Posterior cingulate gyrus (tissue), 11 donors: ENCODE results near the gene TTC21B.
A peak's percentile ranks its signal among the peaks of the same experiment; 100 is the strongest.
"Not testable (repeated sequence)": the region's sequence is repeated elsewhere in the genome, so short reads cannot be mapped to it uniquely, and the experiment has no call there.

Source experiments
- DNase-seq, 10 donors: peaks; one replicate each; pipeline versions ENCODE4 v3.0.0 to v3.0.0-alpha.2; 2020 to 2021; ENCODE audit warnings: mixed read lengths in 3 of 10
- intact Hi-C: fragments of 100-400 bp; cut with DNase I; formaldehyde crosslinking; loops from one replicate; pipeline ENCODE4 v1.15.1; 2023

The TTC21B gene

DNA sequence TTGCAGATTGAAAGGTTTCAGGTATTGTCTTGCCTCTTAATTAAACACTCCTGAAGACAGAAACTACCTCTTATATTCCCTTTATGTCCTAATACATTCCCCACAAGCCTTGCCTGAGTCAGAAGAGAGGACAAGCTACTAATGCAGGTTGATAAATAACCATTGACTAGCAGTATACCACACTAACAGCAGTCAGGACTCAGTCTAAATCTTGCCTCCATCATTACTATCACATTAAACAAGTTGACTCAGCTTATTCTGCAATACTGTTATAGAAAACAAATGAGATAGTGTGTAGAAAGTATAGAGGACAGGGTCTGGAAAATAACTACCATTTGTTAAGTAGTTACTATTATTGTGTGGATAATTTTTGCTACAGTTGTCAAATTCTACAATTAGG, 63.8 kb downstream of the TTC21B start:
- DNase-seq, result no peak
- intact Hi-C loops, result no loop called here

- intact Hi-C loops, result no loop called here
- no peak for DNase-seq
These were observed 64.4 kb downstream of the TTC21B start for GRCh38 chr2:165889158-165889557.

DNA sequence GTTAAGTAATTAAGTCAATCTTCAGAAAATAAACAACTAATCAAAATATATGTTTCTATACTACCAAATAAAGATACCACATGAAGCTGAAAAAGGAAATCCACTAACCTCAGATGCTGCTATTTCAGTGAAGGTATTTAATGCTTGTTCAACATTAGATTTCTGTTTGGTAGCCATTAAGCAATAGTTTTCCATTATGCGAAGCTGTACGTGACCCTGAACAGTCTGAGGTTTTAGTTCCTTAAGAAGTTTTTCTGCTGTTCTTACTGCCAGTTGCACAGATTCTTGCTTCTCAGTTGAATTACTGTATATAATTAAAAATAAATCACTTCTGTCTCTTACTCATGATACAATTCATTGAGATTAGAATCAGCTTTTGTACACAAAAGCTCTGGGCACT, 65.4 kb downstream of the TTC21B start:
- intact Hi-C loops, result no loop called here
- no peak for DNase-seq

DNA sequence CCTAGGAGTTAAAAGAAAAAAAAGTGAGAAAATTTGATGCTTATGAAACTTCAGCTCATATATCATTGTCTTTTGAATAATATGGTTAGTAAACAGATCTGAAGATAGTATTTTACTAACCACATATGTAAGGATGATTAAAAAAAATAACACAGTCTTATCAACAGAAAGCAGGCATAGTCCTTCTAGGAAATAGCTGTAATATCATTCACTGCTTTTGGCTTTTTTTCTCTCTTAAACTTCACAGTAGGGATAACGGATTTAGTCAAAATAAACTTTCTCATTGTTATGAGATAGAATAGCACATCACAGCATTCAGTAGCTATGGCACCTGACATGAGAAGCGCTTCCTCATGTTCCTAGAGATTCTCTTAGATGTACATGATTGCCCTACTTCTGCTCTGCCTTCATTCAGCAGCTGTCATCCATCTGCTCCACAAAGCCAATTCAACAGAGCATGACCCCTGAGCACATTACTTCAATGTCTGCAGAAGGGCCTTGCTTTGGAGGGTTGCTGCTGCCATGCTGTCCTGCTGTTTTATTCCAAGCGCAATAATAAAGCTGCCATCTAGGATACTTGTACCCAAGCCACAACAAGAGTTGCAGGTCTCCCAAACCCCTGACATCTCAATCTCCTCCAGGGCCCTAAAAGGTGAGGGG, 67.0 kb downstream of the TTC21B start:
- no peak for DNase-seq
- intact Hi-C loops, result no loop called here

DNA sequence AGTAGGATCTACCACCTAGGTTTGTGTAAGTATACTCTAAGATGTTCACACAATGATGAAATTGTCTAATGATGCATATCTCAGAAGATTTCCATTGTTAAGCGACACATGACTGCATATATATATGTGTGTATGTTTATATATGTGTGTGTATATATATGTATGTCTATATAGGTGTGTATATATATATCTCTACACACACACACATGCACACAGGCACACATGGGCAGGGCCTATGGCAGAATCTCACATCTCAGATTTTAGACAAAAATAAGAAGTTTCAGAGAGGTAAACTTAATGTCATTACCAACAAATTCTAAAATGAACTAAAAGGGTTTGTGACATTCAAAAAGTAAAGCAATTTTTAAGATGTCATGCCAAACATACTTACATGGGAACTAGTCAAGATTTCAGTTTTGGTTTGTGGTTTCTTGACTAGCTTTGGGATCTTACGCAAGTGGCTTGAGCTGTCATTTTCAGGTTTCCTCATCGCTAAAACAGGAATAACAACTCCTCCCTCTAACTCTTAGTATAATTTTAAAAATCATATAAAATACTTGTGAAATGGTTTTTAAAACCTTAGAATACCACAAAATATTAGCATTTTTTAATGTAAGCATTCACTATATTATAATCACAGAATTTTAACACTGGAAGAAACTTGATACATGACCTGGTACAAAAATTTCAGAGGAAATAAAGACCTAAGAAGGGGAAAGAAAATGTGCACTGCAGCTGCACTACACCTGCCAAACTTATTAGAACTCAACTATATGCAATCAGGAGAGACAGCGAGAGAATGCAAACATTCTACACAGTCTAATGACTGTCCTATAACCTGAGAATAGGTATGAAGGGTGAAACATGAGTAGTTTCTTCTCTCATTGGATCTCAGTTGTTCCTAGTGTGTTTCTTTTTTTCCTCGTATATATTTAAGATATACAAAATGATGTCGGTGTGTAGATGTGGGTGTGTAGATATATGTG, 75.7 kb downstream of the TTC21B start:
- intact Hi-C loops, result loop anchor here (10.0 kb wide), 1 partner anchor 313 kb away; no protein-coding TSS in a partner anchor
- DNase-seq, result no peak

GRCh38 chr2:165876712-165877111, 76.9 kb downstream of the TTC21B start:
- intact Hi-C loops, result loop anchor here (10.0 kb wide), 1 partner anchor 312 kb away; no protein-coding TSS in a partner anchor

DNA sequence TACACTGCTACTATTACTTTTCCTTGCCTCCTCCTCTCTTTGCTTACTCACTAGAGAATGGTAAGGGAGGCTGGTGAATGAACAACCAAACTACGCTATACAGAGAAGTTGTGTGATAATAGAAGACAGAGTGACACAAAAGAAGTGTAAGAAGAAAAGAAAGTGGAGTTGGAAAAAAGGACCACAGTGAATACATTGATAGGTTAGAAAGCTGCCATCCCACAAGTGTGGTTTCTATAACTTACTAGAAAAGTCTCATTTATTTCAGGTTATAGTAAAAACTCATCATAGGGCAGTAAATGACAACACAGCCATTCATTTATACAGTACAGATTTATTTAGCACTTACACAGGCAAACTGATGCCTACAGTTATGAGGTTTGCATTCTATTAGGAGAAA, 77.3 kb downstream of the TTC21B start:
- intact Hi-C loops, result loop anchor here (10.0 kb wide), 1 partner anchor 311 kb away; no protein-coding TSS in a partner anchor
- DNase-seq, result no peak

More at GRCh38 chr2:165876712-165877111, 76.9 kb downstream of the TTC21B start:
- DNase-seq, result no peak

GRCh38 chr2:165874445-165875039, 79.0 kb downstream of the TTC21B start:
- no peak for DNase-seq
- intact Hi-C loops, result loop anchor here (1.0 to 10.0 kb wide), 3 partner anchors 172 to 473 kb away; no protein-coding TSS in a partner anchor

- intact Hi-C loops, result loop anchor here (5.0 to 10.0 kb wide), 2 partner anchors 170 to 307 kb away; no protein-coding TSS in a partner anchor
These were observed 81.3 kb downstream of the TTC21B start for GRCh38 chr2:165872101-165872791.

GRCh38 chr2:165871025-165871424, 82.6 kb downstream of the TTC21B start:
- intact Hi-C loops, result loop anchor here (5.0 to 10.0 kb wide), 2 partner anchors 169 to 306 kb away; no protein-coding TSS in a partner anchor
- DNase-seq, result no peak

More at GRCh38 chr2:165872101-165872791, 81.3 kb downstream of the TTC21B start:
- no peak for DNase-seq

- DNase-seq, result no peak
- intact Hi-C loops, result loop anchor here (5.0 to 10.0 kb wide), 2 partner anchors 168 to 306 kb away; no protein-coding TSS in a partner anchor
These were observed 83.2 kb downstream of the TTC21B start for GRCh38 chr2:165870346-165870745.

- intact Hi-C loops, result no loop called here
- no peak for DNase-seq
These were observed 85.4 kb downstream of the TTC21B start for GRCh38 chr2:165868211-165868610.

GRCh38 chr2:165864296-165864695, 89.3 kb downstream of the TTC21B start:
- intact Hi-C loops, result no loop called here
- DNase-seq, result peak in 4 of 10 donors; percentile 21 to 87 (median 27)

GRCh38 chr2:165863810-165864261, 89.7 kb downstream of the TTC21B start:
- peak in 6 of 10 donors; percentile 29 to 89 (median 38) for DNase-seq
- intact Hi-C loops, result no loop called here

DNA sequence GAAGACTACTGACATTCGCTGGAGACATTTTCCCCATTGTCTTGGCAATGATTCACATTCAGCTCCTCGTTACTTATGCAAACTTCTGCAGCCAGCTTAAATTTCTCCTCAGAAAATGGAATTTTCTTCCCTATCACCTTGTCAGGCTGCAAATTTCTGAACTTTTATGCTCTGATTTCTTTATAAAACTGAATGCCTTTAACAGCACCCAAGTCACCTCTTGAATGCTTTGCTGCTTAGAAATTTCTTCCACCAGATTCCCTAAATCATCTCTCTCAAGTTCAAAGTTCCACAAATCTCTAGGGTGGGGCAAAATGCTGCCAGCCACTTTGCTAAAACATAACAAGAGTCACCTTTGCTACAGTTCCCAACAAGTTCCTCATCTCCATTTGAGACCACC, 92.5 kb downstream of the TTC21B start:
- intact Hi-C loops, DNase-seq: not testable (repeated sequence)

DNA sequence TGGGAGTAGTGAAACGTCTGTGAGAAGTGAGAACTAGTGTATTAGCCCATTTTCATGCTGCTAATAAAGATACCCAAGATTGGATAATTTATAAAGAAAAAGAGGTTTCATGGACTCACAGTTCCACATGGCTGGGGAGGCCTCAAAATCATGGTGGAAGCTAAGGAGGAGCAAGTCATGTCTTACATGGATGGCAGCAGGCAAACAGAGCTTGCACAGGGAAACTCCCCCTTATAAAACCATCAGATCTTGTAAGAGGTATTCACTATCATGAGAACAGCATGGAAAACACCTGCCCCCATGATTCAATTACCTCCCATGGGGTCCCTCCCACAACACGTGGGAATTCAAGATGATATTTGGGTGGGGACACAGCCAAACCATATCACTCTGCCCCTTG, 93.9 kb downstream of the TTC21B start:
- DNase-seq, intact Hi-C loops: not testable (repeated sequence)

DNA sequence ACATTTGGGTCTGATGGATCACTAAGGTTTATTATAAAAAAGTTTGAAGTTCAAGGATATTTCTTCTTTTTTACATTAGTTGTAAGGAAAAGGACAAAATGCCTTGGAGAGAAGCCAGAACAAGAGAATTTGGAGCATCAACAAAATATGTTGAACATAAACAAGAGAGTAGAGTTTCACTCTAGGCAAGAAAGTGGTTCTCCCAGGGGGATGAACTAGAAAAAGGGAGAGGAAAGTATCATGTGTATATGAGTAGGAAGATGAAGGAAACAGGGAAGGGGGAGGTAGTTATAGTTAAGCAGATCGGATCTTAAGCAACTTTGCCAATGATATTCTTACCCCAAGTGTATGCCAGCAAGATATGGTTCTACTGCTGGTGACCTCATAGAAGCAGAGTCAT, 95.7 kb downstream of the TTC21B start:
- intact Hi-C loops, result no loop called here
- DNase-seq, result no peak

DNA sequence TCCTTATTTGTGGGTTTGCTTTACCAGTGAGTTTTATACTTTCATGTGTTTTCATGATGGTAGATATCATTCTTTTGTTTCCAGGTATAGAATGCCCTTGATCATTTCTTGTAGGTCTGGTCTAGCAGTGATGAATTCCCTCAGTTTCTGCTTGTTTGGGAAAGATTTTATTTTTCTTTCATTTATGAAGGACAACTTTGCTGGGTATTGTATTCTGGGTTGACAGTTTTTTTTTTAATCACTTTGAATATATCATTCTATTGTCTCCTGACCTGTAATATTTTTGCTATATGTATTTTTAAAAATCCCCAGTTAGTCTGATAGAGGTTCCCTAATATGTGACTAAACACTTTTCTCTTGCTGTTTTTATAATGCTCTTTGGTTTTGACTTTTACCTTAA, 101.2 kb downstream of the TTC21B start:
- intact Hi-C loops, result no loop called here
- DNase-seq, result no peak

DNA sequence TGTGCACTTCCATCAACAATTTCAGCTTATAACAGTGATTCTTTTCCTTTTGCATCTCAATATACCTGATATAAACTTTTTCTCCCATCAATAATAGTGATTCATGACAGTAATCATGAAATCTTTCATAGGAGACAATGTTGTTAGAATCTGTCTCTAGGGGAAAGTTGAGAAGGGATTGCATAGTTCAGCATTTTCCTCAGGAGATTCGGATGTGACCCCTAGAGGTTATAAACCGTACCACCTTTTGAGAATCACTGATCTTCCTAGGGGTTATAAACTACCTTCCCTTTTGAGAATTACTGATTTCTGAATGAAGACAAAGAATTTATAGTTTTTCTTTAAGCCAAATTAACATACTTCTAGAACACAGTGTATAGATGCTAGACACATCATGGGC, 106.6 kb downstream of the TTC21B start:
- DNase-seq, result no peak
- intact Hi-C loops, result no loop called here

- intact Hi-C loops, result no loop called here
- no peak for DNase-seq
These were observed 107.5 kb downstream of the TTC21B start for GRCh38 chr2:165846056-165846455.
